Thyroid gland (tissue), 4 donors: ENCODE results near the gene TBC1D1. TPM values are rescaled to one million over a fixed set of nuclear protein-coding genes. Genes with fewer than 3 reads are reported as not detected.

Source experiments
- DNase-seq, 2 donors: peaks; one replicate each; pipeline ENCODE4 v3.0.0-alpha.2; 2019
- H3K27ac ChIP-seq, 3 donors: fragments of 200-600 bp; sonication (generic); 1 replicate in 2 of 3; 2 replicates in 1 of 3; pipeline ENCODE4 v1.5.1; 2016 to 2019; ENCODE audit warnings: mild to moderate bottlenecking in 1 of 3, moderate library complexity in 1 of 3
- H3K27me3 ChIP-seq: fragments of 200-600 bp; sonication (generic); one replicate; pipeline ENCODE4 v1.5.1; 2019
- H3K36me3 ChIP-seq, 2 donors: fragments of 200-600 bp; sonication (generic); one replicate each; pipeline ENCODE4 v1.5.1; 2016 to 2019
- H3K4me1 ChIP-seq, 2 donors: fragments of 200-600 bp; sonication (generic); one replicate each; pipeline ENCODE4 v1.5.1; 2017 to 2019
- H3K4me3 ChIP-seq, 3 donors: fragments of 200-600 bp; sonication (generic); replicated peaks in 1 of 3; 1 replicate in 2 of 3; 2 replicates in 1 of 3; pipeline ENCODE4 v1.5.1; 2016; ENCODE audit warnings: mild to moderate bottlenecking in 1 of 3
- H3K9me3 ChIP-seq: fragments of 200-600 bp; sonication (generic); one replicate; pipeline ENCODE4 v1.5.1; 2017
- CTCF ChIP-seq, 6 experiments: fragments of 200-600 bp in 3 of 6; fragments of 450-650 bp in 3 of 6; sonication (generic) in 3 of 6; IDR thresholded peaks; one replicate each; pipeline ENCODE4 v1.5.1; 2016 to 2019; ENCODE audit warnings: antibody characterized with exemption in 6 of 6, mild to moderate bottlenecking in 2 of 6, inconsistent platforms in 1 of 6, moderate library complexity in 1 of 6
- POLR2A ChIP-seq, 2 donors: fragments of 450-650 bp; IDR thresholded peaks; one replicate each; pipeline ENCODE4 v1.6.1; 2017; ENCODE audit warnings: antibody characterized with exemption in 2 of 2, mild to moderate bottlenecking in 2 of 2, moderate library complexity in 1 of 2
- WGBS, 2 donors: methylation state at CpG; one replicate each; pipeline ENCODE4 v1.1.5; 2017; 5-methylcytosine and 5-hydroxymethylcytosine counted together
- intact Hi-C: fragments of 100-400 bp; cut with DNase I; formaldehyde crosslinking; loops from one replicate; pipeline ENCODE4 v1.15.1; 2023
- total RNA-seq, 4 donors: library from RNA; depleted of rRNA; stranded (reverse); fragments of >200 nt; gene quantifications; one replicate each; pipeline ENCODE4 v1.2.3, GENCODE V29; 2016

Gene TBC1D1
- total RNA-seq, 4 donors from 2014 or later = 192 to 284 (median 230) TPM

- Histone ChIP-seq H3K9me3 (no peaks in the 10 kb centered on the region), H3K36me3 (peaks cover 0 to 16% of the 10 kb centered on the region in 2 donors), H3K27ac (peak overlapping the region in 2 of 3 donors; percentile 50 to 79), H3K4me3 (no peak overlapping the region), H3K4me1 (peaks cover 35 to 54% of the 10 kb centered on the region in 2 donors), H3K27me3 (no peaks in the 10 kb centered on the region)
- WGBS, 2 donors = 41 to 45% methylated on average over 4 of the region's 4 CpGs
- intact Hi-C loops = loop anchor here (10.0 kb wide), 2 partner anchors 267 to 617 kb away; no protein-coding TSS in a partner anchor
- no peak for TF ChIP-seq POLR2A (IDR thresholded peaks at IDR 0.05)
- TF ChIP-seq CTCF (IDR thresholded peaks at IDR 0.05) = no peak
- DNase-seq = peak; percentile 86 to 89
These were observed 167.3 kb downstream of the TBC1D1 start for GRCh38 chr4:38058151-38058550.

GRCh38 chr4:38060829-38061431 lies 170.0 kb downstream of the TBC1D1 start:
- DNase-seq = no peak
- no peak overlapping the region for H3K4me3 ChIP-seq
- no peaks in the 10 kb centered on the region for H3K9me3 ChIP-seq
- no peak for TF ChIP-seq POLR2A (IDR thresholded peaks at IDR 0.05)
- no peak for TF ChIP-seq CTCF (IDR thresholded peaks at IDR 0.05)
- peaks cover 0 to 5% of the 10 kb centered on the region in 2 donors for H3K36me3 ChIP-seq
- no peaks in the 10 kb centered on the region for H3K27me3 ChIP-seq
- 78 to 87% methylated on average over 4 of the region's 4 CpGs for WGBS, 2 donors
- H3K4me1 ChIP-seq = peaks cover 28 to 44% of the 10 kb centered on the region in 2 donors
- H3K27ac ChIP-seq = no peak overlapping the region
- intact Hi-C loops = loop anchor here (10.0 kb wide), 2 partner anchors 114 to 674 kb away; no protein-coding TSS in a partner anchor

DNA sequence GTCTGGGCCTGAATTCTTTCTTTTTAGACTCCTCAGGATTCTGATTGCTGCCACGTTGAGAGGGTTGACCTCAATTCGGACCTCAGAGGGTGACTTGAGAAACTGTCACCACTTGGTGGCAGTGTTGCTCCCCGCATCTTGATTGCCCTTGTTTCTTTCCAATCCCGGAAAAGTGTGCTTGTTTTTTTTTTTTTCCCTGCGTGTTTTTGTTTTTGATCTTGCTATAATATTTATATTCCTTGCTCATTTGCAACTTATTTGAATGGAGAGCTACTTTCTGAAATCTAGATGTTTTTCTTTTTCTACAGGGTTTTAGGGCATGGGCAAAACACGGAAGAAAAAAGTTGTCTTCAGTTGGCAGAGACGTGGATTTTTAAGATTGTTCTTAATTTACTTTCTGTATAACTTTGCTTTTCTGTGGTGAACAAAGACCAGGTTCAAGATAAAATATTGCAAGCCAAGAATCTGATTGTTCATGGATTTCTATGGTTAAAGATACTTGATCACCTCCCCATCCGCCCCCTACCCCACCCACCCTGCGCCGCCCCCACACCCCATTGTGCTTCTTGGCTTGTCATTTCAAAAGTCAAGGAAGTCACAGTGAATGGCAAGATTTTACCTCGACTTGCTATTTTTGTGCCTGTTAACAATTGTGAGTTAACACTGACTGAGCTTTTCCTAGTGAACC lies 171.3 kb downstream of the TBC1D1 start:
- Histone ChIP-seq H3K4me1 (peaks cover 22 to 31% of the 10 kb centered on the region in 2 donors), H3K36me3 (peaks cover 2 to 5% of the 10 kb centered on the region in 2 donors), H3K4me3 (no peak overlapping the region), H3K9me3 (no peaks in the 10 kb centered on the region), H3K27me3 (no peaks in the 10 kb centered on the region), H3K27ac (peak overlapping the region in 2 of 3 donors; percentile 39 to 40)
- peak; percentile 77 to 83 for DNase-seq
- intact Hi-C loops = loop anchor here (10.0 kb wide), 2 partner anchors 113 to 673 kb away; no protein-coding TSS in a partner anchor
- 36 to 39% methylated on average over 11 of the region's 11 CpGs for WGBS, 2 donors
- TF ChIP-seq POLR2A (IDR thresholded peaks at IDR 0.05) (no peak), CTCF (IDR thresholded peaks at IDR 0.05) (peak; percentile 62 to 91 (median 80))

DNA sequence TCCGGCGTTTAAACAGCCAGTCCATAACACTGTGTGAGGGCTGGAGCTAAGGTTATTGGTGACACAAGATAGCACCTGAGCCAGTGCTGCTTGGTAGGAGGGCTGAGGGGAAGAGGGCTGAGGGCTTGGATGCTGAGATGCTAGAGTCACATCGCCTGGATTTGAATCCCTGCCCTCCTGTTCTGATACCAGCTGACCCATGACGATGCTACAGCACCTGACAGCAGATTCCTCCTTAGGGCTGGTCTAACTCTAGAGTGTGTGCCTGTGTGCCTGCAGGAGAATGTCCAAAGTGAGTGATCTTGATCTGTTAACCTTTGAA lies 171.9 kb downstream of the TBC1D1 start:
- Histone ChIP-seq H3K27ac (peak overlapping the region in 2 of 3 donors; percentile 39 to 40), H3K9me3 (no peaks in the 10 kb centered on the region), H3K36me3 (peaks cover 2 to 9% of the 10 kb centered on the region in 2 donors), H3K4me3 (no peak overlapping the region), H3K4me1 (peaks cover 17 to 26% of the 10 kb centered on the region in 2 donors), H3K27me3 (no peaks in the 10 kb centered on the region)
- TF ChIP-seq POLR2A (IDR thresholded peaks at IDR 0.05) (no peak), CTCF (IDR thresholded peaks at IDR 0.05) (no peak)
- WGBS, 2 donors = 77 to 80% methylated on average over 4 of the region's 4 CpGs
- intact Hi-C loops = loop anchor here (10.0 kb wide), 2 partner anchors 112 to 672 kb away; no protein-coding TSS in a partner anchor
- no peak for DNase-seq

DNA sequence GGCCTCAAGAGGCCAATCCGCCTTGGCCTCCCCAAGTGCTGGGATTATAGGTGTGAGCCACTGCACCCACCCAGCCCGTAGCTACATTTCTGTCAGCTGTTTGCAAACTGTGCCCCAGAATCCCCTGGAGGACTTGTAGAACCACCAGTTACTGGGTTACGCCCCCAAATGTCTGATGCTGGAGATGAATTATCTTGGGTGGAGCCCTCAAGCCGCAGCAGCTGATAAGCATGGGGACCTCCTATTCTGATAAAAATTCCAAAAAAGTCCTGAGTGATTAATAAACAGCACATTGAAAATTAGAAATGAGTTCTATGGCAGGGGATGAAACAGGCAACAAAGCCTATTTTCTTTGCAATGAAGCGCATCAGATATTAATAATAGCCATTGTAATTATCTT lies 174.3 kb downstream of the TBC1D1 start:
- Histone ChIP-seq H3K27me3 (no peaks in the 10 kb centered on the region), H3K27ac (no peak overlapping the region), H3K4me3 (no peak overlapping the region), H3K4me1 (peaks cover 0 to 9% of the 10 kb centered on the region in 2 donors), H3K36me3 (peaks cover 2 to 15% of the 10 kb centered on the region in 2 donors), H3K9me3 (no peaks in the 10 kb centered on the region)
- DNase-seq = no peak
- intact Hi-C loops = loop anchor here (10.0 kb wide), 2 partner anchors 110 to 670 kb away; no protein-coding TSS in a partner anchor
- WGBS, 2 donors = 95 to 98% methylated on average over 5 of the region's 5 CpGs
- no peak for TF ChIP-seq CTCF (IDR thresholded peaks at IDR 0.05)
- no peak for TF ChIP-seq POLR2A (IDR thresholded peaks at IDR 0.05)
